ENCODE data around the gene TYRO3.
A peak's percentile ranks its signal among the peaks of the same experiment; 100 is the strongest.
"Not testable (repeated sequence)": the region's sequence is repeated elsewhere in the genome, so short reads cannot be mapped to it uniquely, and the experiment has no call there.

TYRO3 gene

DNA sequence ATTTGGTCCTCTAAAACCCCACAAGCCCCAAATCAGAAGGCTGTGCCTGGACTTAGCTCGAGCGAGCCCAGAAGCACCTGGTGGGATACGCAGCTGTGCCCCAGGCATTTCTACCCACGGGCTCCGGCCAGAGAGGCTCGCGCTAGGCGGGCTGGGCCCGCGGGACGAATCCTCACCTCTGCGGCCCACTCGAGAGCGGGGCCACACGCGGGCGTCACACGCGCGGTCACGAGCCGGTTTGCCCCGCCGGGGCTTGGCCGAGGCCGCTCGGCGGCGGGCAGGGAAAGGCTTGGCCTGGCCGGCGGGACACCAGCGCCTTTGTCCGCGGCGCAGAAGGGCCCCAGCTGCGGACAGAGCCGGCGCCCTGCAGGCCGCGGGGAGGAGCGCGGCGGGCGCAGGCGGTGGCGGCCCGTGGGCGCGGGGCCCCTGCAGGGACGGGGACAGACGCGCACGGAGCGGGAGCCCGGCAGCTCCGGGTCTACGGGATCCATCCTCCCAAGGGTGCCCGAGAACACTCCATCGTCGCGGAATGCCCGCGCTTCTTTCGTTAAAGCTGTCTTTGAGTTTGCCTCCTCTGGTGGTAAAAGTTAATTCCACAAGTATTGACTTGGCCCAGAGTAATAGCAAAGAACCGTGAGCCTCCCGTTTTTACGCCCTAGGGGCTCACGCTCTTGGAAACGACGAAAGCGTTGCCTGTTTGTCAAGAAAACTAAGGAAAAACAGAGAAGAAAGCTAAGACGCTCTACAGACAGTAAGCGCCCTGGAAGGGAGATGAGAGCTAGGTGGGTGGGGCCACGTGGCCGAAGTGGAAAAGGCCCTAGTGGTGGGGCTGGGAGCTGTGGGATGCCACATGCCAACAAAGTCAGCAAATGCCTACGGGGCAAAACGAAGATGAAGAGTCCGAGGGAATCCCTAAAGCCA, 26.4 kb downstream of the TYRO3 start:
- TF ChIP-seq, protein P1, sequence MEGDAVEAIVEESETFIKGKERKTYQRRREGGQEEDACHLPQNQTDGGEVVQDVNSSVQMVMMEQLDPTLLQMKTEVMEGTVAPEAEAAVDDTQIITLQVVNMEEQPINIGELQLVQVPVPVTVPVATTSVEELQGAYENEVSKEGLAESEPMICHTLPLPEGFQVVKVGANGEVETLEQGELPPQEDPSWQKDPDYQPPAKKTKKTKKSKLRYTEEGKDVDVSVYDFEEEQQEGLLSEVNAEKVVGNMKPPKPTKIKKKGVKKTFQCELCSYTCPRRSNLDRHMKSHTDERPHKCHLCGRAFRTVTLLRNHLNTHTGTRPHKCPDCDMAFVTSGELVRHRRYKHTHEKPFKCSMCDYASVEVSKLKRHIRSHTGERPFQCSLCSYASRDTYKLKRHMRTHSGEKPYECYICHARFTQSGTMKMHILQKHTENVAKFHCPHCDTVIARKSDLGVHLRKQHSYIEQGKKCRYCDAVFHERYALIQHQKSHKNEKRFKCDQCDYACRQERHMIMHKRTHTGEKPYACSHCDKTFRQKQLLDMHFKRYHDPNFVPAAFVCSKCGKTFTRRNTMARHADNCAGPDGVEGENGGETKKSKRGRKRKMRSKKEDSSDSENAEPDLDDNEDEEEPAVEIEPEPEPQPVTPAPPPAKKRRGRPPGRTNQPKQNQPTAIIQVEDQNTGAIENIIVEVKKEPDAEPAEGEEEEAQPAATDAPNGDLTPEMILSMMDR (IDR thresholded peaks at IDR 0.05; ENCODE audit: control insufficient read depth, insufficient read depth, low read depth, low read length, missing control alignments), result peak; percentile 59
- peak overlapping the region; percentile 27 for H3K4me3 ChIP-seq (ENCODE audit: control insufficient read depth, low read depth, low read length)
- DNase-seq (ENCODE audit: low read depth), result peak; percentile 10

DNA sequence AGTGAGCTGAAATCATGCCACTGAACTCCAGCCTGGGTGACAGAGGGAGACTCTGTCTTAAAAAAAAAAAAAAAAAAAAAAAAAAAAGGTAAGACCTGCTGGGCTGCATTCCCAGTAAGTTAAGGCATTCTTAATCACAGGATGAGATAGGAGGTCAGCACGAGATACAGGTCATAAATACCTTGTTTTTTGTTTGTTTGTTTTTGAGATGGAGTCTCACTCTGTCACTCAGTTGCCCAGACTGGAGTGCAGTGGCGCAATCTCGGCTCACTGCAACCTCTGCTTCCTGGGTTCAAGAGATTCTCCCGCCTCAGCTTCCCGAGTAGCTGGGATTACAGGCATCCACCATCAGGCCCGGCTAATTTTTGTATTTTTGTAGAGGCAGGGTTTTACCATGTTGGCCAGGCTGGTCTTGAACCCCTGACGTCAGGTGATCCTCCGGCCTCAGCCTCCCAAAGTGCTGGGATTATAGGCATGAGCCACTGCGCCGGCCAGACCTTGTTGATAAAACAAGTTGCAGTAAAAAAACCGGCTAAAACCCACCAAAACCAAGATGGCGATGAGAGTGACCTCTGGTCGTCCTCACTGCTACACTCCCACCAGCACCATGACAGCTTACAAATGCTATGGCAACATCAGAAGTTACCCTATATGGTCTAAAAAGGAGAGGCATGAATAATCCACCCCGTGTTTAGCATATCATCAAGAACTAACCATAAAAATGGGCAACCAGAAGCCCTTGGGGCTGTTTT, 27.7 kb downstream of the TYRO3 start:
- H3K4me3 ChIP-seq (ENCODE audit: control insufficient read depth, low read depth, low read length); DNase-seq (ENCODE audit: low read depth): not testable (repeated sequence)

DNA sequence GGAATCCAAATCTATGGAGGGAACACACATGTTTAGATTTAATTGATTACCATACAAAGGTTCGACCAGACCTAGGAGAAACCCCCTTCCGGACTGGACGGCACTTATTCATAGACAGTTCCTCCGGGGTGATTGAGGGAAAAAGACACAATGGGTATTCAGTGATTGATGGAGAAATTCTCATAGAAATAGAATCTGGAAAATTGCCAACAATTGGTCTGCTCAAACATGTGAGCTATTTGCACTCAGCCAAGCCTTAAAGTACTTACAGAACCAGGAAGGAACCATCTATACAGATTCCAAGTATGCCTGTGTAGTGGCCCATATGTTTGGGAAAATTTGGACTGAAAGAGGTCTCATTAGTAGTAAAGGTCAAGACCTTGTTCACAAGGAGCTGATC, 30.0 kb downstream of the TYRO3 start:
- not testable (repeated sequence) for H3K4me3 ChIP-seq (ENCODE audit: control insufficient read depth, low read depth, low read length); DNase-seq (ENCODE audit: low read depth)

DNA sequence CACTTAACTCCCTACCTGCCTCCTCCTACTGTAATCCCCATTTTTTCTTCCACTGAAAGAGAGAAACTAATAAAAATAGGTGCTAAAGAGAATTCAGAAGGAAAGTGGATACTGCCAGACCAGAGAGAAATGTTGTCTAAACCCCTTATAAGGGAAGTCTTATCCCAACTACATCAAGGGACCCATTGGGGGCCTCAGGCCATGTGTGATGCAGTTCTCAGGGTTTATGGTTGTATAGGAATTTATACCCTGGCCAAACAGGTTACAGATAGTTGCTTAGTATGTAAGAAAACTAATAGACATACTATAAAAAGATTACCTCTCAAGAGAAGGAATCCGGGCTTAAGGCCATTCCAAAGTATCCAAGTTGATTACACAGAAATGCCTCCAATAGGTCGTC, 30.6 kb downstream of the TYRO3 start:
- H3K4me3 ChIP-seq (ENCODE audit: control insufficient read depth, low read depth, low read length); DNase-seq (ENCODE audit: low read depth): not testable (repeated sequence)

DNA sequence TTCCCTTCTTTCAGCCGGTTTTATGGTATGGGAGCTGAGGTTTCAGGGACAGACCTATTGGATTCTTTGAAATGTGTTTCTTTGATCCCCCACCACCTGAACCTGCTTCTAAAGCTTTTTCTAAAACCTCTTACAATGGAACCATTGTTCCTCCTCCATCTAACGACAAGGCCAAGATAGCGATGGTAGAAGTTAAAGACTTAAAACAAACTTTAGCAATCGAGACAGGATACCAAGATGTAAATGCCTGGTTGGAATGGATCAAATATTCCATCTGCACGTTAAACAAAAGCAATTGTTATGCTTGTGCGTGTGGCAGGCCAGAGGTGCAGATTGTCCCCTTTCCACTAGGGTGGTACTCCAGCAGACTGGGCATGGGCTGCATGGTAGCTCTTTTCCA, 32.2 kb downstream of the TYRO3 start:
- H3K4me3 ChIP-seq (ENCODE audit: control insufficient read depth, low read depth, low read length); DNase-seq (ENCODE audit: low read depth): not testable (repeated sequence)

DNA sequence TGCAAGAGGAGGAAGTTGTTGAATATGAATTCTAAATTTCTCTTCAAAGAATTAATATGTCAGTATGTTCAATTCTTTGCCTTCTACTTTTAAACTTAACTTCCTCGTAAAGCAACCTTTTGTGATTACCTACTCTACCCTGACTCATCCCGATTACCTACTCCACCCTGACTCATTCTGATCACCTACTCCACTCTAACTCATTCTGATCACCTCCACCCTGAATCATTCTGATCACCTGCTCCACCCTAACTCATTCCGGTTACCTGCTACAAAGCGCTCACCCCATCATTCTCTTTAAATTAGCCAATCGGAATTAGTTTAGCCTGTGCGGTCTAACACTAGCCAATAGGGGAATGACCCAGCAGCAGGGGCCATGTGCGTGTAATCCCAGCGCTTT, 33.7 kb downstream of the TYRO3 start:
- not testable (repeated sequence) for DNase-seq (ENCODE audit: low read depth); H3K4me3 ChIP-seq (ENCODE audit: control insufficient read depth, low read depth, low read length)

DNA sequence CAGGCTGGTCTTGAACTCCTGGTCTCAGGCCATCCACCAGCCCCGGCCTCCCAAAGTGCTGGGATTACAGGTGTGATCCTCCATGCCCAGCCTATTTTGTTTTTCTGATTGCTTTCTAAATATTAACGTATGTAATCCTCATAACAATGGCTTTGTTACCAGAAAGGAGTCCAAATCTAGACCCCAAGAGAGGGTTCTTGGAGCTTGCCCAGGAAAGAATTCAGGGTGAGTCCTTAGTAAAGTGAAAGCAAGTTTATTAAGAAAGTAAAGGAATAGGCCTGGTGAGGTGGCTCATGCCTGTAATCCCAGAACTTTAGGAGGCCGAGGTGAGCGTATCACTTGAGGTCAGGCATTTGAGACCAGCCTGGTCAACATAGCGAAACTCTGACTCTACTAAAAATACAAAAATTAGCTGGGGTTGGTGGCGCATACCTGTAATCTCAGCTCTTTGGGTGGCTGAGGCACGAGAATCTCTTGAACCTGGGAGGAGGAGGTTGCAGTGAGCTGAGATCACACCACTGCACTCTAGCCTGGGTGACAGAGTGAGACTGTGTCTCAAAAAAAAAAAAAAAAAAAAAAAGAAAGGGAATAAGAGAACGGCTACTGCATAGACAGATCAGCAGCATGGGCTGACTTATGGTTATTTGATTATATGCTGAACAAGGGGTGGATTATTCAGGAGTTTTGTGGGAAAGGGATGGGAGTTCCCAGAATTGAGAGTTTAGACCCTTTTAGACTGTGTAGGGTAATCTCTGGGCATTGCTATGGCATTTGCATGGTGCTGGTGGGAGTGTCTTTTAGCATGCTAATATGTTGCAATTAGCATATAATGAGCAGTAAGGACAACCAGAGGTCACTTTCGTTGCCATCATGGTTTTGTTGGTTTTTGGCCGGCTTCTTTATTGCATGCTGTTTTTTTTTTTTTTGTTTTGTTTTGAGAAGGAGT, 36.1 kb downstream of the TYRO3 start:
- H3K4me3 ChIP-seq (ENCODE audit: control insufficient read depth, low read depth, low read length), result no peak overlapping the region
- DNase-seq (ENCODE audit: low read depth), result no peak
- TF ChIP-seq, protein P1 (IDR thresholded peaks at IDR 0.05; ENCODE audit: control insufficient read depth, insufficient read depth, low read depth, low read length, missing control alignments), result no peak

DNA sequence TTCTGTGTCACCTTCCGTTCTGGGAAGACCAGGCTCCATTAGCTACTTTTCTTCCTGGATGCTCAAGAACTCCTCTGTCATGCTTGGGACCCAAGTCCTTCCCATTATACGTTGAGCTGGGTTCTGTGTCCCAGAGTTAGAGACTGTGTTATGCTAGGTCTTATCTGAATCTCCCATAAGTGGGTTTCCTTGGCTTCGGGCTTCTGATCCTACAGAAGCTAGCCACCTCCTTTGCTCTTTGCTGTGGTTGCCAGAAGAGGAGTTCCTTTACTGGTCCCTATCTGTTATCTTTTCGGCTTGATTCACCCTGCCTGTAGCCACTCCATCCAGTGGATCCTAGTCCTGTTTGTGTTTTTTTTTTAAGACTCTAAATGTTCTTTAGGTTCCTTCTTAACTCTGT, 38.0 kb downstream of the TYRO3 start:
- no peak for DNase-seq (ENCODE audit: low read depth)
- no peak overlapping the region for H3K4me3 ChIP-seq (ENCODE audit: control insufficient read depth, low read depth, low read length)
- TF ChIP-seq, protein P1 (IDR thresholded peaks at IDR 0.05; ENCODE audit: control insufficient read depth, insufficient read depth, low read depth, low read length, missing control alignments), result no peak

DNA sequence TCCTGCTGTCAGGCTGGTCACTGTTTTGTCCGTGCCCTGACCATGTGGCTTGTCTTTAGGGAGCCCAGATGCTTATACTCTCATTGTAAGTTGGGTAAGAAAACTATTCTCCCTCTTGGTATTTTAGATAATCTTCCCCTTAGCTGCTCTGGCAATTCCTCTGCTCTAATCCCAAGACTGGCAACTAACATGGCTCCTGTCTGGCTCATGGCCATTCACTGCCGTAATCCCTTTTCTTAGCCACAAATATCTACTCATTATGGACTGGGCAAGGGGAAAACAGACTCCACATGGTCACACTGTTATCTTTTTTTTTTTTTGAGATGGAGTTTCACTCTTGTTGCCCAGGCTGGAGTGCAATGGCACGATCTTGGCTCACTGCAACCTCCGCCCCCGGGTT, 38.8 kb downstream of the TYRO3 start:
- TF ChIP-seq, protein P1 (IDR thresholded peaks at IDR 0.05; ENCODE audit: control insufficient read depth, insufficient read depth, low read depth, low read length, missing control alignments), result no peak
- DNase-seq (ENCODE audit: low read depth), result no peak
- H3K4me3 ChIP-seq (ENCODE audit: control insufficient read depth, low read depth, low read length), result no peak overlapping the region

Measured in AG09309 (cell line).